ENCODE data around the gene CUX1.
"Not testable (repeated sequence)": the region's sequence is repeated elsewhere in the genome, so short reads cannot be mapped to it uniquely, and the experiment has no call there.

The CUX1 gene

DNA sequence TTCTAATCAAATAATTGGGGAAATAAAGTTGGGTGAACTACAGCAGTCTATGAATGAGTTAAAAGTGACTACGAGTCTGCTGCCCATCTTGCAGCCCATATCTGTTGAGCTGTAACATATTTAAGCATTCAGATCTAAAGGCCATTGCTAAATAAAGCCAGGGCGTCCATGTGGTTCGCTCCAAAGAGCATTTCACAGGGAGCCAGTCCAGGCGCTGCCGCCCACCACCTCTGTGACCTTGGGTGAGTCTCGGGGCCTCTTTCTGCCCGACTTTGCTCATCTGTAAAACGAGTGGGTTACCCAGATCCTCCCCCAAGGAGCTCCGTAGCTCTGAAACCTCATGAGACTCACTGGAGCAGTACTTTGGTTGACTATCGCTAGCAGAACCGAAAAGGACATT is 223.1 kb downstream of the CUX1 start (continued):
- TF ChIP-seq, protein P1, sequence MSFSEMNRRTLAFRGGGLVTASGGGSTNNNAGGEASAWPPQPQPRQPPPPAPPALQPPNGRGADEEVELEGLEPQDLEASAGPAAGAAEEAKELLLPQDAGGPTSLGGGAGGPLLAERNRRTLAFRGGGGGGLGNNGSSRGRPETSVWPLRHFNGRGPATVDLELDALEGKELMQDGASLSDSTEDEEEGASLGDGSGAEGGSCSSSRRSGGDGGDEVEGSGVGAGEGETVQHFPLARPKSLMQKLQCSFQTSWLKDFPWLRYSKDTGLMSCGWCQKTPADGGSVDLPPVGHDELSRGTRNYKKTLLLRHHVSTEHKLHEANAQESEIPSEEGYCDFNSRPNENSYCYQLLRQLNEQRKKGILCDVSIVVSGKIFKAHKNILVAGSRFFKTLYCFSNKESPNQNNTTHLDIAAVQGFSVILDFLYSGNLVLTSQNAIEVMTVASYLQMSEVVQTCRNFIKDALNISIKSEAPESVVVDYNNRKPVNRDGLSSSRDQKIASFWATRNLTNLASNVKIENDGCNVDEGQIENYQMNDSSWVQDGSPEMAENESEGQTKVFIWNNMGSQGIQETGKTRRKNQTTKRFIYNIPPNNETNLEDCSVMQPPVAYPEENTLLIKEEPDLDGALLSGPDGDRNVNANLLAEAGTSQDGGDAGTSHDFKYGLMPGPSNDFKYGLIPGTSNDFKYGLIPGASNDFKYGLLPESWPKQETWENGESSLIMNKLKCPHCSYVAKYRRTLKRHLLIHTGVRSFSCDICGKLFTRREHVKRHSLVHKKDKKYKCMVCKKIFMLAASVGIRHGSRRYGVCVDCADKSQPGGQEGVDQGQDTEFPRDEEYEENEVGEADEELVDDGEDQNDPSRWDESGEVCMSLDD (tag by site-specific recombination; IDR thresholded peaks at IDR 0.05): no peak
- TF ChIP-seq, protein P2, sequence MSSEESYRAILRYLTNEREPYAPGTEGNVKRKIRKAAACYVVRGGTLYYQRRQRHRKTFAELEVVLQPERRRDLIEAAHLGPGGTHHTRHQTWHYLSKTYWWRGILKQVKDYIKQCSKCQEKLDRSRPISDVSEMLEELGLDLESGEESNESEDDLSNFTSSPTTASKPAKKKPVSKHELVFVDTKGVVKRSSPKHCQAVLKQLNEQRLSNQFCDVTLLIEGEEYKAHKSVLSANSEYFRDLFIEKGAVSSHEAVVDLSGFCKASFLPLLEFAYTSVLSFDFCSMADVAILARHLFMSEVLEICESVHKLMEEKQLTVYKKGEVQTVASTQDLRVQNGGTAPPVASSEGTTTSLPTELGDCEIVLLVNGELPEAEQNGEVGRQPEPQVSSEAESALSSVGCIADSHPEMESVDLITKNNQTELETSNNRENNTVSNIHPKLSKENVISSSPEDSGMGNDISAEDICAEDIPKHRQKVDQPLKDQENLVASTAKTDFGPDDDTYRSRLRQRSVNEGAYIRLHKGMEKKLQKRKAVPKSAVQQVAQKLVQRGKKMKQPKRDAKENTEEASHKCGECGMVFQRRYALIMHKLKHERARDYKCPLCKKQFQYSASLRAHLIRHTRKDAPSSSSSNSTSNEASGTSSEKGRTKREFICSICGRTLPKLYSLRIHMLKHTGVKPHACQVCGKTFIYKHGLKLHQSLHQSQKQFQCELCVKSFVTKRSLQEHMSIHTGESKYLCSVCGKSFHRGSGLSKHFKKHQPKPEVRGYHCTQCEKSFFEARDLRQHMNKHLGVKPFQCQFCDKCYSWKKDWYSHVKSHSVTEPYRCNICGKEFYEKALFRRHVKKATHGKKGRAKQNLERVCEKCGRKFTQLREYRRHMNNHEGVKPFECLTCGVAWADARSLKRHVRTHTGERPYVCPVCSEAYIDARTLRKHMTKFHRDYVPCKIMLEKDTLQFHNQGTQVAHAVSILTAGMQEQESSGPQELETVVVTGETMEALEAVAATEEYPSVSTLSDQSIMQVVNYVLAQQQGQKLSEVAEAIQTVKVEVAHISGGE (tag by site-specific recombination; conservative IDR thresholded peaks at IDR 0.05; ENCODE audit: low read depth): no peak
- TF ChIP-seq ZNF433 (tag by site-specific recombination; IDR thresholded peaks at IDR 0.05; ENCODE audit: low read depth) (no peak), KLF16 (tag by site-specific recombination; IDR thresholded peaks at IDR 0.05) (no peak), ZNF37A (tag by site-specific recombination; IDR thresholded peaks at IDR 0.05) (no peak), ZFP37 (tag by site-specific recombination; IDR thresholded peaks at IDR 0.05) (no peak), ZIC2 (tag by site-specific recombination; IDR thresholded peaks at IDR 0.05) (no peak), ZNF473 (tag by site-specific recombination; IDR thresholded peaks at IDR 0.05) (no peak)
- TF ChIP-seq, protein P3, sequence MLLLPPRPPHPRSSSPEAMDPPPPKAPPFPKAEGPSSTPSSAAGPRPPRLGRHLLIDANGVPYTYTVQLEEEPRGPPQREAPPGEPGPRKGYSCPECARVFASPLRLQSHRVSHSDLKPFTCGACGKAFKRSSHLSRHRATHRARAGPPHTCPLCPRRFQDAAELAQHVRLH (tag by site-specific recombination; IDR thresholded peaks at IDR 0.05): no peak

DNA sequence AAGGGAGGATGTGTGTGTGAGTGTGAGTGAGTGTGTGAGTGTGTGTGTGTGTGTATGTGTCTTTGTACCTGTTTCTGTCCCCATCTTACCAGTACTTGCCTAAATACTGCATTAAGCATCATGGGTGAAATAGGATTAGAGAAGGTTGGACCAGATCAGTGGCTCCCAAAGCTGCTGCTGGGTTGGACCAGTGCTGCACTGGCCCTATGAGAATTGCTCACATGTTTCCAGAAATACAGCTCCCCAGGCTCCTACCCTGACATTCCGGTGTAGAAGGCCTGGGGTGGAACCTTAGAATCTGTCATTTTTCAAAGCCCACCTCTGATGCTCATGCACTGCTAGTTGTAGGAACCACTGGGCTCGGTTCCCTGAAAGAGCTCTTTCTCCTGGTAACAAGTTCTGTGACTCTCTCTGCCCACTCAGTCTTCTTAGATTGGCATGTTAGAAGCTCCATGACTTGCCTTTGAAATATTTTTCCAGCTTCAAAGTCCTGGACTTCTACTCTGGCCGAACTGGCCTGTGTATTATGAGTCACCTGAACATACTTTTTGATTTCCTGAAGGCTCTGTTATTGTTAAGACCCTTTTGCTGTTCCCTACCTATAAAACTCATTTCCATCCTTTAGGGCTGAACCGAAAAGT is 224.7 kb downstream of the CUX1 start:
- Histone ChIP-seq H3K9me3 (ENCODE audit: control insufficient read depth, insufficient read depth, low read depth, low read length) (no peaks in the 10 kb centered on the region), H3K36me3 (ENCODE audit: control insufficient read depth in 2 of 2, insufficient read depth in 1 of 2, low read length in 2 of 2) (no peaks in the 10 kb centered on the region), H3K4me1 (ENCODE audit: control insufficient read depth, insufficient read depth, low read length) (peaks cover 6% of the 10 kb centered on the region), H3K27ac (ENCODE audit: extremely low read depth, low read depth, low read length) (no peak overlapping the region), H3K4me3 (ENCODE audit: low read depth, low read length) (no peak overlapping the region)
- CTCF ChIA-PET: no interaction called here
- POLR2A ChIA-PET: no interaction called here
- TF ChIP-seq ZNF777 (tag by site-specific recombination; IDR thresholded peaks at IDR 0.05; ENCODE audit: borderline replicate concordance): no peak
- TF ChIP-seq ZFP41 (tag by site-specific recombination; IDR thresholded peaks at IDR 0.05; ENCODE audit: borderline replicate concordance): no peak
- no peak for TF ChIP-seq ZSCAN16 (tag by site-specific recombination; IDR thresholded peaks at IDR 0.05)
- no peak for TF ChIP-seq ZNF112 (tag by site-specific recombination; IDR thresholded peaks at IDR 0.05)
- no peak for TF ChIP-seq YY1 (tag by site-specific recombination; IDR thresholded peaks at IDR 0.05)
- no peak for TF ChIP-seq ZNF747 (tag by site-specific recombination; IDR thresholded peaks at IDR 0.05)
- TF ChIP-seq ZNF138 (tag by site-specific recombination; IDR thresholded peaks at IDR 0.05; ENCODE audit: borderline replicate concordance): no peak

DNA sequence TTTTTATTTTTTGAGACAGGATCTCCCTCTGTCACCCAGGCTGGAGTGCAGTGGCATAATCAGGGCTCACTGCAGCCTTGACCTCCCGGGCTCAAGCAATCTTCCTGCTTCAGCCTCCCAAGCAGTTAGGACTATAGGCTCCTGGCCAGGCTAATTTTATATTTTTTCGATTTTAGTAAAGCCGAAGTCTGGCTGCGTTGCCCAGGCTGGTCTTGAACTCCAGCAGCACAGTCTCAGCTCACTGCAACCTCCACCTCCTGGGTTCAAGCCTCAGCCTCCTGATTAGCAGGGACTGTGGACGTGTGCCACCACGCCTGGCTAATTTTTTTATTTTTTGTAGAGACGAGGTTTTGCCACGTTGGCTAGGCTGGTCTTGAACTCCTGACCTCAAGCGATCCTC is 225.4 kb downstream of the CUX1 start:
- CTCF ChIA-PET; POLR2A ChIA-PET; H3K36me3 ChIP-seq (ENCODE audit: control insufficient read depth in 2 of 2, insufficient read depth in 1 of 2, low read length in 2 of 2); H3K9me3 ChIP-seq (ENCODE audit: control insufficient read depth, insufficient read depth, low read depth, low read length); H3K4me3 ChIP-seq (ENCODE audit: low read depth, low read length); H3K4me1 ChIP-seq (ENCODE audit: control insufficient read depth, insufficient read depth, low read length); H3K27ac ChIP-seq (ENCODE audit: extremely low read depth, low read depth, low read length): not testable (repeated sequence)
